Duodenal mucosa (tissue), 2 donors: ENCODE measurements around the gene HTRA1.

Experiments
- H3K27ac ChIP-seq: one replicate; pipeline ENCODE4 v1.7.0; 2013; ENCODE audit warnings: low read depth, low read length
- H3K27me3 ChIP-seq, 2 donors: one replicate each; pipeline ENCODE4 v1.7.0; 2013; ENCODE audit warnings: low read length in 2 of 2, control low read depth in 1 of 2; ENCODE audit not compliant: insufficient read depth in 2 of 2, control insufficient read depth in 1 of 2
- H3K36me3 ChIP-seq, 2 donors: one replicate each; pipeline ENCODE4 v1.7.0; 2013; ENCODE audit warnings: low read length in 2 of 2, control low read depth in 1 of 2; ENCODE audit not compliant: insufficient read depth in 2 of 2, control insufficient read depth in 1 of 2
- H3K4me1 ChIP-seq, 2 donors: one replicate each; pipeline ENCODE4 v1.7.0; 2013; ENCODE audit warnings: low read length in 2 of 2, control low read depth in 1 of 2; ENCODE audit not compliant: insufficient read depth in 2 of 2, control insufficient read depth in 1 of 2
- H3K4me3 ChIP-seq, 2 donors: one replicate each; pipeline ENCODE4 v1.7.0; 2013; ENCODE audit warnings: low read length in 2 of 2, low read depth in 1 of 2
- H3K9ac ChIP-seq, 2 donors: one replicate each; pipeline ENCODE4 v1.7.0; 2013; ENCODE audit warnings: low read length in 2 of 2, low read depth in 1 of 2
- H3K9me3 ChIP-seq, 2 donors: one replicate each; pipeline ENCODE4 v1.7.0; 2013; ENCODE audit warnings: low read length in 2 of 2, control low read depth in 1 of 2; ENCODE audit not compliant: control insufficient read depth in 1 of 2

Gene HTRA1

GRCh38 chr10:122548407-122549085 is 87.2 kb downstream of the HTRA1 start:
- no peaks in the 10 kb centered on the region for H3K9me3 ChIP-seq
- no peaks in the 10 kb centered on the region for H3K27me3 ChIP-seq
- H3K9ac ChIP-seq: no peak overlapping the region
- no peaks in the 10 kb centered on the region for H3K36me3 ChIP-seq
- H3K4me3 ChIP-seq: peak overlapping the region in 1 of 2 donors; percentile 25
- H3K4me1 ChIP-seq: peaks cover 56 to 64% of the 10 kb centered on the region in 2 donors
- H3K27ac ChIP-seq: no peak overlapping the region

DNA sequence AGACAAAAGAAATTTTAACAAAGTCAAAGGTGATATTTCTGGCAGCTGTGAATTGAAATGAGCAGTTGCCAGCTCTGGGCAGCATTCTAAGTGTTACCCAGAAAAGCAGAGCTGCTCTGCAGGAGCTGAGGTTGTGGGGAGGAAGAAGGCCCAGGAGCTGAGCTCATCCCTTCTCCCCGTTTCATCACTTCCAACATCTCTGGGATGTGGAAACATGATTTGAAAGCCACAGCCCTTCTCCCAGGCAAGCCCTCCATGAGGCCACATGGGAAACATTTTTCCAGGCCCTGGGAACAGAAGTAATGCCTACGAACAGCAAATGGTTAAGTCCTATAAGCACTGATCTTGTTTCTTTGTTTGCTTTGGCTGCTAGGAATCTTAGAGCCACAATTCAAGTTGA is 88.3 kb downstream of the HTRA1 start:
- no peak overlapping the region for H3K4me3 ChIP-seq
- peaks cover 45 to 61% of the 10 kb centered on the region in 2 donors for H3K4me1 ChIP-seq
- H3K27ac ChIP-seq: no peak overlapping the region
- H3K36me3 ChIP-seq: no peaks in the 10 kb centered on the region
- H3K27me3 ChIP-seq: no peaks in the 10 kb centered on the region
- no peak overlapping the region for H3K9ac ChIP-seq
- no peaks in the 10 kb centered on the region for H3K9me3 ChIP-seq

- Histone ChIP-seq H3K4me3 (peak overlapping the region in 1 of 2 donors; percentile 1), H3K9me3 (no peaks in the 10 kb centered on the region), H3K4me1 (peaks cover 43 to 64% of the 10 kb centered on the region in 2 donors), H3K9ac (no peak overlapping the region), H3K27ac (no peak overlapping the region), H3K27me3 (no peaks in the 10 kb centered on the region), H3K36me3 (no peaks in the 10 kb centered on the region)
Measured at GRCh38 chr10:122550427-122550826, 89.1 kb downstream of the HTRA1 start.

GRCh38 chr10:122550983-122551382 is 89.6 kb downstream of the HTRA1 start:
- Histone ChIP-seq H3K4me1 (peaks cover 47 to 66% of the 10 kb centered on the region in 2 donors), H3K27ac (no peak overlapping the region), H3K36me3 (no peaks in the 10 kb centered on the region), H3K9me3 (no peaks in the 10 kb centered on the region), H3K9ac (no peak overlapping the region), H3K4me3 (no peak overlapping the region), H3K27me3 (no peaks in the 10 kb centered on the region)

- H3K27ac ChIP-seq: no peak overlapping the region
Measured at GRCh38 chr10:122551450-122551849, 90.1 kb downstream of the HTRA1 start.

GRCh38 chr10:122553341-122553740 is 92.0 kb downstream of the HTRA1 start:
- no peak overlapping the region for H3K27ac ChIP-seq
- H3K9ac ChIP-seq: no peak overlapping the region
- H3K36me3 ChIP-seq: no peaks in the 10 kb centered on the region
- no peaks in the 10 kb centered on the region for H3K9me3 ChIP-seq
- H3K27me3 ChIP-seq: no peaks in the 10 kb centered on the region
- H3K4me3 ChIP-seq: no peak overlapping the region
- H3K4me1 ChIP-seq: peaks cover 54 to 57% of the 10 kb centered on the region in 2 donors

More at GRCh38 chr10:122551450-122551849, 90.1 kb downstream of the HTRA1 start:
- Histone ChIP-seq H3K4me3 (no peak overlapping the region), H3K27me3 (no peaks in the 10 kb centered on the region), H3K9me3 (no peaks in the 10 kb centered on the region), H3K4me1 (peaks cover 52 to 66% of the 10 kb centered on the region in 2 donors), H3K9ac (no peak overlapping the region), H3K36me3 (no peaks in the 10 kb centered on the region)

- Histone ChIP-seq H3K4me1 (peaks cover 57 to 58% of the 10 kb centered on the region in 2 donors), H3K9me3 (no peaks in the 10 kb centered on the region), H3K27me3 (no peaks in the 10 kb centered on the region), H3K9ac (no peak overlapping the region), H3K36me3 (no peaks in the 10 kb centered on the region), H3K4me3 (no peak overlapping the region), H3K27ac (no peak overlapping the region)
Measured at GRCh38 chr10:122554131-122555036, 93.0 kb downstream of the HTRA1 start.

DNA sequence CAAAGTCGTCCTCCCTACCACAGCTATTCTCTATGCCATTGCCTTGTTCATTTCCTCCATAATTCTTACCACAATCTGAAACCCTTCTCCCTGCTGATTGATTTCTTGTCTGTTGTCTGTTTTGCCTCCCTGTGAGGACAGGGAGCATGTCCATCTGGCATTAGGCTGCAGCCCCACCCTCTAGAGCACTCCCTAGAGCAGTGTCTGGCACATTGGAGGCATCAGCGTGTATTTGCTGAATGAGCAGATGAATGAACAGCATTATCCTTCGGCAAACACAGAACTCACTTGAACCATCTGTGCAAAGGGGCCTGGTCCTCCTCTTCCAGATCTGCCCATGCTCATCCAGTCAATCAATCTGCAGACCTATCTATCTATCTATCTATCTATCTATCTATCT is 94.1 kb downstream of the HTRA1 start:
- H3K9me3 ChIP-seq: no peaks in the 10 kb centered on the region
- no peaks in the 10 kb centered on the region for H3K27me3 ChIP-seq
- no peak overlapping the region for H3K9ac ChIP-seq
- no peaks in the 10 kb centered on the region for H3K36me3 ChIP-seq
- H3K4me1 ChIP-seq: peaks cover 55 to 56% of the 10 kb centered on the region in 2 donors
- H3K27ac ChIP-seq: no peak overlapping the region
- no peak overlapping the region for H3K4me3 ChIP-seq

DNA sequence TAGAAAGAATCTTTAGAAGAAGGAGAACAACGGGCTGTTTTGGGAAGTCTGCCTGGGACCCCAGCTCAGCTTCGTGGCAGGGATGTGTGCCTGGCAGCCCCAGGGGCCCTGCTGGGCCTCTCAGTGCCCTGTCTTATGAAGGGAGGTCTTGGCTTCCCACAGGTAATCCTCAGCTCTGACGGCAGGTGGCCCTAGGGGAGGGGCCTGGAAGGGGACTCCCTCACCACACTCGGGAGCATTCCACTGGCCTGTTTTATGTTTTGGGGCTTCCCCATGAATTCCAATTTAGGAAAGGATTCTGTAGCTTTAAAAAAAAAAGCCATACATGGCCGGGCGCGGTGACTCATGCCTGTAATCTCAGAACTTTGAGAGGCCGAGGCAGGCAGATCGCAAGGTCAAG is 96.2 kb downstream of the HTRA1 start:
- no peak overlapping the region for H3K4me3 ChIP-seq
- no peak overlapping the region for H3K9ac ChIP-seq
- no peak overlapping the region for H3K27ac ChIP-seq
- H3K4me1 ChIP-seq: peaks cover 44 to 47% of the 10 kb centered on the region in 2 donors
- no peaks in the 10 kb centered on the region for H3K9me3 ChIP-seq
- no peaks in the 10 kb centered on the region for H3K27me3 ChIP-seq
- peaks cover 0 to 3% of the 10 kb centered on the region in 2 donors for H3K36me3 ChIP-seq

DNA sequence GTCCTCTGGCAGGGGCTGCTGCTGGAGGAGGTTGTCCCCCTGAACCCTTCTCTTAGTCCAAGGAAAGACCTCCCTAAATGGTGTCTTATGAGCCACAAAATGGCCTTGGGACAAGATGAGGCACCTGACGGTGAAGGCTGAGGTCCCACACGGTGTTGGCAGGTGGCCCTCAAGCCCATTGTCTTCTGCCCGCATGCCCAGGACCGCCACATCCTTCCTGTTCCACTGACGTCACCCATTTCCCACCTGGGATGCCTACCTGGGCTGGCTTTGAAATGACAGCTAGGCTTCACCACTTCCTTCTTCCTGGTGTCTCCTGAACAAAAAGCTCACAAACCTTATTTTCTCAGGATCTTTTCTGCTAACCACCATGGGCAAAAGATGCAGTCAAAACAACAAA is 97.1 kb downstream of the HTRA1 start:
- Histone ChIP-seq H3K27ac (no peak overlapping the region), H3K9ac (no peak overlapping the region), H3K9me3 (no peaks in the 10 kb centered on the region), H3K4me1 (peaks cover 40 to 44% of the 10 kb centered on the region in 2 donors), H3K36me3 (peaks cover 0 to 4% of the 10 kb centered on the region in 2 donors), H3K4me3 (no peak overlapping the region), H3K27me3 (no peaks in the 10 kb centered on the region)
